T-helper 17 cell (primary cell): ENCODE data around the gene CEP85. TPM values are rescaled to one million over a fixed set of nuclear protein-coding genes. Genes with fewer than 3 reads are reported as not detected.
"Not testable (repeated sequence)": the region's sequence is repeated elsewhere in the genome, so short reads cannot be mapped to it uniquely, and the experiment has no call there.

Experiments
- ATAC-seq: fragments of 150-1000 bp; cut with Tn5 transposase; 2 replicates; pipeline ENCODE4 v1.10.0; 2021; ENCODE audit warnings: mild to moderate bottlenecking, moderate library complexity
- DNase-seq, 3 donors: peaks; one replicate each; pipeline versions ENCODE4 v3.0.0 to v3.0.0-alpha.2; 2020 to 2021
- H3K9me3 ChIP-seq: one replicate; pipeline ENCODE4 v1.7.0; 2013; ENCODE audit warnings: low read length, mild to moderate bottlenecking; ENCODE audit not compliant: control insufficient read depth, poor library complexity, severe bottlenecking
- H3K27ac Mint-ChIP-seq: one replicate; pipeline ENCODE4 v1.8.0; 2022; ENCODE audit warnings: mild to moderate bottlenecking, moderate library complexity, mixed read lengths
- H3K27me3 Mint-ChIP-seq: one replicate; pipeline ENCODE4 v1.8.0; 2022; ENCODE audit warnings: mixed read lengths
- H3K36me3 Mint-ChIP-seq: one replicate; pipeline ENCODE4 v1.8.0; 2022; ENCODE audit warnings: low read depth, mixed read lengths
- H3K4me1 Mint-ChIP-seq: one replicate; pipeline ENCODE4 v1.8.0; 2022; ENCODE audit warnings: mild to moderate bottlenecking, mixed read lengths
- H3K4me3 Mint-ChIP-seq: one replicate; pipeline ENCODE4 v1.8.0; 2022; ENCODE audit warnings: mild to moderate bottlenecking, moderate library complexity, mixed read lengths
- total RNA-seq, 4 donors: library from RNA in 2 of 4; stranded (reverse) in 2 of 4; gene quantifications; one replicate each; pipeline ENCODE4 v1.2.3 and lab custom pipeline; 2022 to 2026

The CEP85 gene
- total RNA-seq, 2 donors from 2014 or later = 12.5 to 14.3 TPM

- no peak for DNase-seq
- H3K9me3 ChIP-seq = no peaks in the 10 kb centered on the region
- ATAC-seq = no peak
- Mint-ChIP-seq H3K4me1 (peaks cover 4% of the 10 kb centered on the region), H3K27me3 (no peaks in the 10 kb centered on the region), H3K27ac (no peak overlapping the region), H3K4me3 (no peak overlapping the region), H3K36me3 (no peaks in the 10 kb centered on the region)
Observed at GRCh38 chr1:26210147-26210870, 23.7 kb upstream of the CEP85 start.

- DNase-seq (no peak), ATAC-seq (no peak)
- Mint-ChIP-seq H3K4me3 (no peak overlapping the region), H3K4me1 (peaks cover 4% of the 10 kb centered on the region), H3K27me3 (no peaks in the 10 kb centered on the region), H3K27ac (no peak overlapping the region), H3K36me3 (no peaks in the 10 kb centered on the region)
- H3K9me3 ChIP-seq = no peaks in the 10 kb centered on the region
Observed at GRCh38 chr1:26212726-26213125, 21.3 kb upstream of the CEP85 start.

GRCh38 chr1:26213335-26213905 is 20.6 kb upstream of the CEP85 start:
- Mint-ChIP-seq H3K4me3 (no peak overlapping the region), H3K36me3 (no peaks in the 10 kb centered on the region), H3K4me1 (peaks cover 4% of the 10 kb centered on the region), H3K27me3 (no peaks in the 10 kb centered on the region), H3K27ac (no peak overlapping the region)
- ATAC-seq (no peak), DNase-seq (no peak)
- H3K9me3 ChIP-seq = no peaks in the 10 kb centered on the region

DNA sequence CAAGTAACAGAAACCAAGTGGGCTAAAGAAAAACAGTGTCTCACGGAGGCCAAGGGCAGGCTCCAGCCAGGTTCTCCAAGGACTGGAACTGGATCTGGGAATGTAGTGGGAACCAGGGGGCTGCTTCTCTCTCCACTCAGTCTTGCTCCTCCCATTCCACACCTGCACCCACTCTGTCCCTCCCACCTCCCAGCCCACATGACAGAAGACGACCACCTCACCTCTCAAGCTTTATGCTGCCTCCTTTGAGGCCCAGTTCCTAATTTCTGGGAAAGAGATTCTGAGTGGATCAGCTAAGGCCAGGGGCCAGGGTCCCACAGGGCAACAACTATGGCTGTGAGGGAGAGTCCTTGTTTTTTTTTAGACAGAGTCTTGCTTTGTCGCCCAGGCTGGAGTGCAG is 18.8 kb upstream of the CEP85 start:
- ATAC-seq (no peak), DNase-seq (no peak)
- Mint-ChIP-seq H3K4me1 (no peaks in the 10 kb centered on the region), H3K27ac (no peak overlapping the region), H3K4me3 (no peak overlapping the region), H3K36me3 (no peaks in the 10 kb centered on the region), H3K27me3 (peaks cover 1% of the 10 kb centered on the region)
- no peaks in the 10 kb centered on the region for H3K9me3 ChIP-seq

GRCh38 chr1:26218906-26219494 is 15.0 kb upstream of the CEP85 start:
- DNase-seq (no peak), ATAC-seq (no peak)
- no peaks in the 10 kb centered on the region for H3K36me3 Mint-ChIP-seq
- no peak overlapping the region for H3K4me3 Mint-ChIP-seq
- H3K27ac Mint-ChIP-seq = no peak overlapping the region
- no peaks in the 10 kb centered on the region for H3K4me1 Mint-ChIP-seq
- peaks cover 18% of the 10 kb centered on the region for H3K27me3 Mint-ChIP-seq
- no peaks in the 10 kb centered on the region for H3K9me3 ChIP-seq

GRCh38 chr1:26220199-26220912 is 13.6 kb upstream of the CEP85 start:
- H3K27me3 Mint-ChIP-seq = peaks cover 19% of the 10 kb centered on the region
- no peak overlapping the region for H3K4me3 Mint-ChIP-seq
- no peak for ATAC-seq
- no peaks in the 10 kb centered on the region for H3K36me3 Mint-ChIP-seq
- H3K4me1 Mint-ChIP-seq = no peaks in the 10 kb centered on the region
- no peaks in the 10 kb centered on the region for H3K9me3 ChIP-seq
- H3K27ac Mint-ChIP-seq = no peak overlapping the region
- no peak for DNase-seq

DNA sequence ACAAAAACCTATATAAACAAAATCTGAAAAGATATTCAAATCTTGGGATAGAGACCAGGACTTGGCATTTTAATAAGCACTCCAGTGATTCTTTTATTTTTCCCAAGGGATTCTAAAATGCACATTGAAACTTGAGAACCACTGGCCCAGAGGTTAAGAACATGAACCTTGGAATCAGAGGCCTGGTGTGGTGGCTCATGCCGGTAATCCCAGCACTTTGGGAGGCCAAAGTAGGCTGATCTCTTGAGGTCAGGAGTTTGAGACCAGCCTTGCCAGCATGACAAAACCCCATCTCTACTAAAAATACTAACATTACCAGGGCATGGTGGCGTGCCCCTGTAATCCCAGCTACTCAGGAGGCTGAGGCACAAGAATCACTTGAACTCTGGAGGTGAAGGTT is 12.9 kb upstream of the CEP85 start:
- H3K9me3 ChIP-seq = no peaks in the 10 kb centered on the region
- Mint-ChIP-seq H3K27me3 (peaks cover 27% of the 10 kb centered on the region), H3K36me3 (peaks cover 4% of the 10 kb centered on the region), H3K27ac (no peak overlapping the region), H3K4me1 (peaks cover 5% of the 10 kb centered on the region), H3K4me3 (no peak overlapping the region)
- DNase-seq (no peak), ATAC-seq (no peak)

GRCh38 chr1:26224606-26225005 is 9.4 kb upstream of the CEP85 start:
- H3K4me1 Mint-ChIP-seq = peaks cover 5% of the 10 kb centered on the region
- DNase-seq (no peak), ATAC-seq (no peak)
- peaks cover 4% of the 10 kb centered on the region for H3K36me3 Mint-ChIP-seq
- H3K4me3 Mint-ChIP-seq = no peak overlapping the region
- no peaks in the 10 kb centered on the region for H3K9me3 ChIP-seq
- peaks cover 45% of the 10 kb centered on the region for H3K27me3 Mint-ChIP-seq
- H3K27ac Mint-ChIP-seq = no peak overlapping the region

- peak; percentile 61 for ATAC-seq
- Mint-ChIP-seq H3K4me3 (peak overlapping the region; percentile 88), H3K27me3 (peaks cover 44% of the 10 kb centered on the region), H3K4me1 (peaks cover 5% of the 10 kb centered on the region), H3K36me3 (peaks cover 4% of the 10 kb centered on the region), H3K27ac (peak overlapping the region; percentile 57)
- H3K9me3 ChIP-seq = no peaks in the 10 kb centered on the region
- peak in 2 of 3 donors; percentile 22 to 35 for DNase-seq
Observed at GRCh38 chr1:26225033-26225831, 8.8 kb upstream of the CEP85 start.

DNA sequence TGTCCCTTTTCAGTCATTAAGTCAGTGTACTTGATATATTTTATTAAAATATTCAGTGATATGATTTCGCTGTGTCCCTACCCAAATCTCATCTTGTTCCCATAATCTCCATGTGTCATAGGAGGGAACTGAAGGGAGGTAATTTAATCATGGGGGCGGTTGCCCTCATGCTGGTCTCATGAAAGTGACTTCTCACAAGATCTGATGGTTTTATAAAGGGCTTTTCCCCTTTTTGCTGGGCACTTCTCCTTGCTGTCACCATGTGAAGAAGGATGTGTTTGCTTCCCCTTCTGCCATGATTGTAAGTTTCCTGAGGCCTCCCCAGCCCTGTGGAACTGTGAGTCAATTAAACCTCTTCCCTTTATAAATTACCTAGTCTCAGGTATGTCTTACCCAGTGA is 3.3 kb upstream of the CEP85 start:
- not testable (repeated sequence) for H3K27ac Mint-ChIP-seq, H3K36me3 Mint-ChIP-seq, ATAC-seq, H3K4me3 Mint-ChIP-seq, H3K9me3 ChIP-seq, DNase-seq
- peaks cover 17% of the 10 kb centered on the region for H3K4me1 Mint-ChIP-seq
- H3K27me3 Mint-ChIP-seq = peaks cover 23% of the 10 kb centered on the region

GRCh38 chr1:26234644-26235370 is 807 bp downstream of the CEP85 start:
- H3K27ac Mint-ChIP-seq = peak overlapping the region; percentile 97
- ATAC-seq (no peak), DNase-seq (peak in 2 of 3 donors; percentile 10 to 12)
- H3K36me3 Mint-ChIP-seq = no peaks in the 10 kb centered on the region
- no peaks in the 10 kb centered on the region for H3K27me3 Mint-ChIP-seq
- peaks cover 29% of the 10 kb centered on the region for H3K4me1 Mint-ChIP-seq
- H3K4me3 Mint-ChIP-seq = peak overlapping the region; percentile 100
- H3K9me3 ChIP-seq = no peaks in the 10 kb centered on the region

DNA sequence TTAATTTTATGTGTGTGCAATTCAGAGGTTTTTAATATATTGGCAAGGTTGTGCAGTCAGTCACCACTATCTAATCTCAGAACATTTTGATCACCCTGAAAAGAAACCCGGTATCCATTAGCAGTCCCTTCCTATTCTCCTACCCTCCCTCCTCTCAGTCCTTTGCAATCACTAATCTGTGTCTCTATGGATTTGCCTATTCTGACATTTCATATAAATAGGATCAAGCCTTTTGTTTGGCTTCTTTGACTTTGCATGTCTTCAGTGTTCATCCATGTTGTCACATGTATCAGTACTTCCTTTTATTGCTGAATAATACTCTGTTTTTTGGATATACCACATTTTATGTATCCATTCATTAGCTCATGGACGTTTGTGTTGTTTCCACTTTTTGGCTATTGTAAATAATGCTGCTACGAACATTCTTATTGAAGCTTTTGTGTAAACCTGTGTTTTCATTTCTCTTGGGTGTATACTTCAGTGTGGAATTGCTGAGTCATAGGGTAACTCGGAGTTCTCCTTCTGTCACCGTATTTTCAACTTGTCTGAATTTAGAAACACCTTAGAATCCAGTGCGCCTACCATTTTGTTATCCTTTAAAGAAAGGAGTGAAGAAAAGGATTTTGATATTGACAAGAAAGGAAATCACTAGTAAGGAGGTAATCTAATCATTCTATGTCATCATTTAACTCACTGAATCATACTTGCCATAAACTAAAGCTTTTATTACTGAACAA is 3.4 kb downstream of the CEP85 start:
- H3K4me3 Mint-ChIP-seq = peak overlapping the region; percentile 33
- H3K9me3 ChIP-seq = no peaks in the 10 kb centered on the region
- H3K27me3 Mint-ChIP-seq = no peaks in the 10 kb centered on the region
- DNase-seq (no peak), ATAC-seq (no peak)
- H3K36me3 Mint-ChIP-seq = no peaks in the 10 kb centered on the region
- H3K4me1 Mint-ChIP-seq = peaks cover 31% of the 10 kb centered on the region
- H3K27ac Mint-ChIP-seq = no peak overlapping the region
